H1 (cell line): ENCODE measurements around the gene NDRG2. TPM values are rescaled to one million over a fixed set of nuclear protein-coding genes. Genes with fewer than 3 reads are reported as not detected.

ENCODE experiments used
- CTCF ChIA-PET: fragments of 300-600 bp; sonication (Branson Sonifier 250); formaldehyde crosslinking; loops from one replicate; lab custom pipeline; 2021; ENCODE audit not compliant: partially characterized antibody; lab: Charles Lee
- POLR2A ChIA-PET: fragments of 300-600 bp; sonication (Branson Sonifier 250); formaldehyde crosslinking; loops from one replicate; lab custom pipeline; 2021; ENCODE audit warnings: inconsistent platforms; ENCODE audit not compliant: partially characterized antibody; lab: Charles Lee
- DNase-seq, 2 experiments: peaks; one replicate each; pipeline versions ENCODE4 v3.0.0 to v3.0.0-alpha.2; 2010 to 2022; ENCODE audit warnings: low spot score in 2 of 2, low read depth in 1 of 2, mixed read lengths in 1 of 2
- FAIRE-seq: peaks from 2 replicates; lab custom pipeline; 2011; peaks lifted over from hg19 to GRCh38; lab: Jason Lieb, UNC
- H2AFZ ChIP-seq: 2 replicates; pipeline ENCODE4 v1.8.1; 2012; ENCODE audit warnings: low read length, inconsistent platforms
- H2AK5ac ChIP-seq: 2 replicates; pipeline ENCODE4 v1.6.1; 2013; ENCODE audit warnings: low read depth, low read length
- H2BK120ac ChIP-seq: replicated peaks from 2 replicates; pipeline ENCODE3; 2013; ENCODE audit warnings: low read depth, low read length, inconsistent platforms
- H2BK12ac ChIP-seq: 2 replicates; pipeline ENCODE4 v1.6.1; 2013; ENCODE audit warnings: low read depth, low read length
- H2BK15ac ChIP-seq: 2 replicates; pipeline ENCODE4 v1.6.1; 2013; ENCODE audit warnings: low read length
- H2BK20ac ChIP-seq: 2 replicates; pipeline ENCODE4 v1.6.1; 2013; ENCODE audit warnings: low read length
- H2BK5ac ChIP-seq: 2 replicates; pipeline ENCODE4 v1.6.1; 2013; ENCODE audit warnings: low read depth, low read length
- H3K14ac ChIP-seq: 2 replicates; pipeline ENCODE4 v1.6.1; 2013; ENCODE audit warnings: inconsistent platforms; ENCODE audit not compliant: insufficient read length
- H3K18ac ChIP-seq: 2 replicates; pipeline ENCODE4 v1.6.1; 2013; ENCODE audit warnings: low read length; ENCODE audit errors: extremely low read depth
- H3K23ac ChIP-seq: 2 replicates; pipeline ENCODE4 v1.6.1; 2013; ENCODE audit warnings: inconsistent platforms; ENCODE audit not compliant: insufficient read length
- H3K23me2 ChIP-seq: 2 replicates; pipeline ENCODE4 v1.6.1; 2013; ENCODE audit warnings: low read depth, low read length
- H3K27ac ChIP-seq: 2 replicates; pipeline ENCODE4 v1.6.1; 2011; ENCODE audit warnings: low read depth, low read length, inconsistent platforms
- H3K27me3 ChIP-seq, 4 experiments: replicated peaks in 1 of 4; 1 replicate in 1 of 4; 2 replicates in 3 of 4; pipeline versions ENCODE4 v1.6.1 to v1.8.1; 2011 to 2013; ENCODE audit warnings: low read length in 3 of 4, mild to moderate bottlenecking in 3 of 4, inconsistent platforms in 2 of 4, mixed read lengths in 2 of 4, moderate library complexity in 1 of 4; ENCODE audit not compliant: control insufficient read depth in 3 of 4, insufficient read depth in 3 of 4; ENCODE audit errors: extremely low read depth in 1 of 4
- H3K36me3 ChIP-seq, 4 experiments: 2 replicates each; pipeline versions ENCODE4 v1.6.1 to v1.8.1; 2011 to 2013; ENCODE audit warnings: mild to moderate bottlenecking in 4 of 4, low read length in 3 of 4, moderate library complexity in 2 of 4, control low read depth in 1 of 4, inconsistent platforms in 1 of 4; ENCODE audit not compliant: insufficient read depth in 4 of 4, control insufficient read depth in 2 of 4
- H3K4ac ChIP-seq: replicated peaks from 2 replicates; pipeline ENCODE3; 2013; ENCODE audit warnings: low read length, low read depth, mixed read lengths, inconsistent platforms; ENCODE audit not compliant: insufficient read length
- H3K4me1 ChIP-seq, 4 experiments: replicated peaks in 1 of 4; 1 replicate in 1 of 4; 2 replicates in 3 of 4; pipeline versions ENCODE4 v1.6.1 to v1.8.1; 2011 to 2013; ENCODE audit warnings: low read length in 3 of 4, inconsistent platforms in 2 of 4, mixed read lengths in 1 of 4; ENCODE audit not compliant: insufficient read depth in 4 of 4, control insufficient read depth in 3 of 4
- H3K4me2 ChIP-seq, 2 experiments: 2 replicates each; pipeline versions ENCODE4 v1.6.1 to v1.8.1; 2011 to 2013; ENCODE audit warnings: low read depth in 2 of 2, low read length in 2 of 2, control low read depth in 1 of 2, inconsistent platforms in 1 of 2, mild to moderate bottlenecking in 1 of 2; ENCODE audit not compliant: insufficient read depth in 1 of 2
- H3K4me3 ChIP-seq, 4 experiments: fragments of 200-600, 300-600 bp in 1 of 4; sonication (generic), shearing (Covaris generic), sonication (Bioruptor Twin) in 1 of 4; 2 replicates each; pipeline versions ENCODE4 v1.5.1 to v1.8.1; 2011 to 2016; ENCODE audit warnings: low read length in 4 of 4, low read depth in 3 of 4, control low read depth in 2 of 4, inconsistent platforms in 2 of 4, mild to moderate bottlenecking in 2 of 4, mixed read lengths in 1 of 4, moderate library complexity in 1 of 4; ENCODE audit not compliant: insufficient read depth in 2 of 4; ENCODE audit errors: extremely low read depth in 1 of 4
- H3K56ac ChIP-seq: replicated peaks from 2 replicates; pipeline ENCODE3; 2013; ENCODE audit warnings: low read depth, mild to moderate bottlenecking, mixed read lengths, low read length, inconsistent platforms; ENCODE audit not compliant: insufficient read length
- H3K79me1 ChIP-seq: 2 replicates; pipeline ENCODE4 v1.6.1; 2013; ENCODE audit warnings: low read depth, low read length, control low read depth
- H3K79me2 ChIP-seq, 2 experiments: 2 replicates each; pipeline versions ENCODE4 v1.6.1 to v1.8.1; 2012 to 2013; ENCODE audit warnings: low read length in 2 of 2, mild to moderate bottlenecking in 2 of 2, inconsistent platforms in 1 of 2; ENCODE audit not compliant: insufficient read depth in 2 of 2, control insufficient read depth in 1 of 2
- H3K9ac ChIP-seq, 4 experiments: replicated peaks in 1 of 4; 1 replicate in 1 of 4; 2 replicates in 3 of 4; pipeline versions ENCODE4 v1.6.1 to v1.8.1; 2011 to 2013; ENCODE audit warnings: low read depth in 3 of 4, low read length in 3 of 4, control low read depth in 2 of 4, mild to moderate bottlenecking in 2 of 4, moderate library complexity in 2 of 4, inconsistent platforms in 1 of 4; ENCODE audit errors: extremely low read depth in 1 of 4
- H3K9me3 ChIP-seq, 2 experiments: 2 replicates each; pipeline versions ENCODE4 v1.6.1 to v1.8.1; 2012 to 2013; ENCODE audit warnings: mild to moderate bottlenecking in 2 of 2, moderate library complexity in 2 of 2, control low read depth in 1 of 2, inconsistent platforms in 1 of 2, low read depth in 1 of 2, low read length in 1 of 2, mixed read lengths in 1 of 2; ENCODE audit not compliant: insufficient read depth in 2 of 2
- H4K20me1 ChIP-seq, 2 experiments: replicated peaks in 1 of 2; 2 replicates each; pipeline versions ENCODE3 to v1.8.1; 2011 to 2013; ENCODE audit warnings: inconsistent platforms in 2 of 2, low read length in 2 of 2, mild to moderate bottlenecking in 1 of 2; ENCODE audit not compliant: insufficient read depth in 2 of 2, control insufficient read depth in 1 of 2
- H4K5ac ChIP-seq: 2 replicates; pipeline ENCODE4 v1.6.1; 2013; ENCODE audit warnings: low read length, low read depth, mixed read lengths, inconsistent platforms; ENCODE audit not compliant: insufficient read length
- H4K8ac ChIP-seq: 2 replicates; pipeline ENCODE4 v1.8.0; 2013; ENCODE audit warnings: mild to moderate bottlenecking, moderate library complexity, low read length, inconsistent platforms; ENCODE audit not compliant: insufficient read depth; ENCODE audit errors: extremely low read depth
- H4K91ac ChIP-seq: replicated peaks from 2 replicates; pipeline ENCODE3; 2013; ENCODE audit warnings: low read length, mixed read lengths, inconsistent platforms; ENCODE audit not compliant: insufficient read length
- KDM1A ChIP-seq: fragments of 200-600, 300-600 bp; sonication (generic); IDR thresholded peaks from 2 replicates; pipeline ENCODE4 v1.7.1; 2016; ENCODE audit warnings: mild to moderate bottlenecking, low read length, borderline replicate concordance
- NRF1 ChIP-seq: IDR thresholded peaks from 2 replicates; pipeline ENCODE4 v1.6.1; 2011; ENCODE audit warnings: mild to moderate bottlenecking, low read depth, low read length, improper control_type of control experiment
- RBBP5 ChIP-seq: IDR thresholded peaks from 2 replicates; pipeline ENCODE4 v1.7.1; 2012; ENCODE audit warnings: low read depth, mild to moderate bottlenecking, inconsistent platforms, low read length, moderate library complexity, borderline replicate concordance
- SIN3A ChIP-seq, 2 experiments: IDR thresholded peaks in 1 of 2; conservative IDR thresholded peaks in 1 of 2; 2 replicates each; pipeline ENCODE4 v1.6.1; 2011 to 2012; ENCODE audit warnings: low read length in 2 of 2, improper control_type of control experiment in 1 of 2, low read depth in 1 of 2, mild to moderate bottlenecking in 1 of 2
- WGBS, 2 experiments: shearing (Covaris generic) in 1 of 2; methylation state at CpG; one replicate each; pipeline versions ENCODE4 v1.1.6 to v1.1.7; 2013 to 2015; ENCODE audit warnings: low lambda C conversion rate in 2 of 2, mixed read lengths in 2 of 2, inconsistent platforms in 1 of 2, low coverage in 1 of 2, missing lambda C conversion rate in 1 of 2; ENCODE audit not compliant: insufficient replicate concordance in 2 of 2, insufficient coverage in 1 of 2, insufficient read length in 1 of 2; ENCODE audit errors: extremely low coverage in 1 of 2, missing lambda C conversion rate in 1 of 2; 5-methylcytosine and 5-hydroxymethylcytosine counted together
- polyA plus RNA-seq, 7 experiments: library from polyadenylated mRNA; depleted of rRNA in 3 of 7; stranded (reverse) in 5 of 7; unstranded in 2 of 7; fragments of >200 nt in 5 of 7; fragments of 200-250 nt in 2 of 7; gene quantifications; 1 replicate in 5 of 7; 2 replicates in 1 of 7; 4 replicates in 1 of 7; pipeline versions ENCODE4 v1.2.1 to v1.2.3, GENCODE V29; 2011 to 2013; ENCODE audit warnings: missing spikeins in 2 of 7, mixed read lengths in 2 of 7
- total RNA-seq: library from RNA; stranded (reverse); fragmentation: NEBNext Ultra II Directional; extraction: Animal tissue kit (Norgen Biotek cat#: 25700); gene quantifications from 2 replicates; pipeline ENCODE4 v1.2.1, GENCODE V29; 2021

The NDRG2 gene
- total and polyA plus RNA-seq, 2 of the 8 experiments (the other 6 are each of a cell fraction or from before 2014, with no cell fraction given): 29.9 to 48.6 TPM

DNA sequence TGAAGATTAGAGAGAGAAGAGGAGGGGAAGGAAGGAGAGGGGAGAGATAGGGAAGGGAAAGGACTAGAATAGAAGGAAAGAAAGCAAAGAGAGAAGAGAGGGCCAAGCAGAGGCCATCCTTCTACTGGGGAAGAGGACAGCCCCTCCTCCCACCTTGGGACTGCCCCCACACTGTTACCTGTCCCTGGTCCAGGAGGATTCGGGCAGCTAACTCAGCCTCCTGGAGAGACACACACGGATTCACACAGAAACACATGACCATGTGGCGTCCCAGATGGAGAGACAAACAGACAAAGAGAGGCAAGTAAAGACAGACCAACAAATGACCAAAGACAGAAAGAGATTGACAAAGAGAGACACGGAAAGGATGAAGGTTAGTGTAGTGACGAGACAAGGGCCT lies 2.2 kb downstream of the NDRG2 start:
- DNase-seq (no peak), FAIRE-seq (no peak)
- Histone ChIP-seq H2AFZ (no peak overlapping the region), H3K23me2 (peaks cover 17% of the 10 kb centered on the region), H2BK5ac (no peak overlapping the region), H3K23ac (no peak overlapping the region), H3K14ac (no peak overlapping the region), H3K4me3 (no peak overlapping the region), H2AK5ac (peak overlapping the region; percentile 39; the same call in 1 of the 2 replicates), H3K9ac (no peak overlapping the region), H4K91ac (no peak overlapping the region), H4K8ac (no peak overlapping the region), H3K4me2 (peak overlapping the region in 1 of 2 experiments; percentile 33; a peak in 1 of 4 replicates), H3K27ac (no peak overlapping the region), H3K79me2 (no peaks in the 10 kb centered on the region), H4K20me1 (no peaks in the 10 kb centered on the region), H3K4me1 (peaks cover 4 to 22% (median 14%) of the 10 kb centered on the region in 4 experiments; a peak in 6 of 7 replicates), H3K18ac (no peak overlapping the region), H4K5ac (no peak overlapping the region), H2BK15ac (peak overlapping the region; percentile 40; the same call in 1 of the 2 replicates), H3K27me3 (peaks cover 2 to 25% (median 22%) of the 10 kb centered on the region in 4 experiments; a peak in 6 of 7 replicates), H3K9me3 (no peaks in the 10 kb centered on the region), H3K56ac (no peak overlapping the region), H2BK20ac (no peak overlapping the region), H3K36me3 (peaks cover 0 to 5% (median under 1%) of the 10 kb centered on the region in 4 experiments; a peak in 3 of 8 replicates), H3K79me1 (no peaks in the 10 kb centered on the region), H2BK120ac (no peak overlapping the region), H2BK12ac (no peak overlapping the region), H3K4ac (no peak overlapping the region)
- 78% methylated on average over 5 of the region's 5 CpGs; no CpG with 5 or more reads in 1 of the 2 experiments for WGBS, 2 experiments
- no peak for TF ChIP-seq NRF1
- no peak for TF ChIP-seq RBBP5
- no peak for TF ChIP-seq SIN3A (conservative IDR thresholded peaks at IDR 0.05 in 1 of 2, IDR thresholded peaks at IDR 0.05 in 1 of 2; ENCODE audit: low read depth in 1 of 2, low read length in 2 of 2)
- TF ChIP-seq KDM1A: no peak
- ChIA-PET POLR2A (interaction anchor here (1.2 to 3.4 kb wide), 7 partner anchors 8 to 70 kb away, joined by 3 to 19 read pairs (median 9); partner anchors contain the start of gene RNASE13), CTCF (interaction anchor here (0.9 to 16.1 kb wide), 11 partner anchors 8 to 83 kb away, joined by 3 to 371 read pairs (median 5); partner anchors contain the start of genes ARHGEF40 and RNASE7)
